HepG2 (cell line): Measurements from ENCODE around the gene TUBA4B. TPM values are rescaled to one million over a fixed set of nuclear protein-coding genes. Genes with fewer than 3 reads are reported as not detected.
A peak's percentile ranks its signal among the peaks of the same experiment; 100 is the strongest.

Experiments used
- ARID4A ChIP-seq: sonication (generic); formaldehyde crosslinking; IDR thresholded peaks from 2 replicates; pipeline ENCODE4 v1.5.0; 2020; ENCODE audit warnings: mild to moderate bottlenecking, missing genetic modification reagents, borderline replicate concordance
- HMGXB4 ChIP-seq, 2 experiments: sonication (generic) in 1 of 2; formaldehyde crosslinking in 1 of 2; IDR thresholded peaks; 2 replicates each; pipeline versions ENCODE4 v1.4.0 to v1.6.1; 2018 to 2020; ENCODE audit warnings: missing genetic modification reagents in 2 of 2, borderline replicate concordance in 1 of 2, low read depth in 1 of 2, mild to moderate bottlenecking in 1 of 2, missing biosample characterization in 1 of 2
- HNF1B ChIP-seq: sonication (generic); formaldehyde crosslinking; IDR thresholded peaks from 2 replicates; pipeline ENCODE4 v1.5.1; 2020; ENCODE audit warnings: mild to moderate bottlenecking, moderate library complexity, missing genetic modification reagents
- HOXA9 ChIP-seq: sonication (generic); formaldehyde crosslinking; IDR thresholded peaks from 2 replicates; pipeline ENCODE4 v1.8.1; 2022; ENCODE audit warnings: missing genetic modification reagents, mild to moderate bottlenecking, moderate library complexity, borderline replicate concordance
- JUNB ChIP-seq: sonication (generic); formaldehyde crosslinking; IDR thresholded peaks from 2 replicates; pipeline ENCODE4 v1.8.0; 2022; ENCODE audit warnings: missing genetic modification reagents, mild to moderate bottlenecking, borderline replicate concordance
- KDM2A ChIP-seq: sonication (generic); formaldehyde crosslinking; IDR thresholded peaks from 2 replicates; pipeline ENCODE4 v1.4.0; 2020; ENCODE audit warnings: low read depth, missing genetic modification reagents, borderline replicate concordance
- KLF9 ChIP-seq: IDR thresholded peaks from 2 replicates; pipeline ENCODE4 v1.6.1; 2016; ENCODE audit warnings: low read depth
- MED13 ChIP-seq: sonication (generic); formaldehyde crosslinking; IDR thresholded peaks from 2 replicates; pipeline ENCODE4 v1.5.0; 2020; ENCODE audit warnings: missing genetic modification reagents
- MYPOP ChIP-seq: sonication (generic); formaldehyde crosslinking; IDR thresholded peaks from 2 replicates; pipeline ENCODE4 v1.8.1; 2023; ENCODE audit warnings: mild to moderate bottlenecking, moderate library complexity, missing genetic modification reagents
- NFIB ChIP-seq: sonication (generic); formaldehyde crosslinking; IDR thresholded peaks from 2 replicates; pipeline ENCODE4 v1.9.0; 2021; ENCODE audit warnings: missing genetic modification reagents, mild to moderate bottlenecking, borderline replicate concordance
- REXO4 ChIP-seq: sonication (generic); formaldehyde crosslinking; IDR thresholded peaks from 2 replicates; pipeline ENCODE4 v1.8.0; 2022; ENCODE audit warnings: missing genetic modification reagents, mild to moderate bottlenecking, borderline replicate concordance
- SYNCRIP ChIP-seq: fragments of 200-400 bp; formaldehyde crosslinking; IDR thresholded peaks from 2 replicates; pipeline ENCODE4 v1.6.1; 2018; ENCODE audit warnings: mild to moderate bottlenecking, low read depth, low read length; ENCODE audit not compliant: insufficient read depth
- TBX2 ChIP-seq: sonication (generic); formaldehyde crosslinking; IDR thresholded peaks from 2 replicates; pipeline ENCODE4 v1.5.0; 2020; ENCODE audit warnings: missing genetic modification reagents, mild to moderate bottlenecking, borderline replicate concordance
- TOE1 ChIP-seq: sonication (generic); formaldehyde crosslinking; IDR thresholded peaks from 2 replicates; pipeline ENCODE4 v1.4.0; 2020; ENCODE audit warnings: mild to moderate bottlenecking, missing genetic modification reagents
- ZBTB2 ChIP-seq: sonication (generic); formaldehyde crosslinking; IDR thresholded peaks from 2 replicates; pipeline ENCODE4 v1.8.0; 2022; ENCODE audit warnings: low read depth, missing genetic modification reagents
- ZFP36L1 ChIP-seq: sonication (generic); formaldehyde crosslinking; IDR thresholded peaks from 2 replicates; pipeline ENCODE4 v1.8.0; 2022; ENCODE audit warnings: mild to moderate bottlenecking, missing genetic modification reagents, moderate library complexity
- ZNF101 ChIP-seq: sonication (generic); formaldehyde crosslinking; IDR thresholded peaks from 2 replicates; pipeline ENCODE4 v1.4.0; 2020; ENCODE audit warnings: mild to moderate bottlenecking, low read depth, missing genetic modification reagents, borderline replicate concordance
- polyA plus RNA-seq, 8 experiments: library from polyadenylated mRNA; depleted of rRNA in 3 of 8; stranded (reverse) in 7 of 8; unstranded in 1 of 8; fragments of >200 nt; fragmentation: Illumina TruSeq in 4 of 8; extraction: Trizol in 4 of 8; gene quantifications; 2 replicates each; pipeline versions ENCODE4 v1.2.1 to v1.2.3, GENCODE V29; 2011 to 2016; ENCODE audit warnings: low read depth in 4 of 8, missing spikeins in 1 of 8, mixed read lengths in 1 of 8; ENCODE audit not compliant: insufficient read depth in 1 of 8
- total RNA-seq, 5 experiments: library from RNA; depleted of rRNA; stranded (reverse); fragments of >200 nt; fragmentation: Illumina TruSeq; extraction: Trizol; gene quantifications; 2 replicates each; pipeline ENCODE4 v1.2.3, GENCODE V29; 2016; ENCODE audit warnings: low read depth in 1 of 5

The TUBA4B gene
- total and polyA plus RNA-seq, 2 of the 13 experiments (the other 11 are each of a cell fraction or from before 2014, with no cell fraction given): 0.18 to 0.22 TPM

GRCh38 chr2:219279151-219279915, 26.3 kb downstream of the TUBA4B start, which contains the start of gene DNAJB2 (continued):
- TF ChIP-seq ZNF101 (no peak), HMGXB4 (CRISPR knock-in tag; IDR thresholded peaks at IDR 0.05; ENCODE audit: borderline replicate concordance in 1 of 2, low read depth in 1 of 2) (peak; percentile 63 to 73; a peak in 2 of 4 replicates), MED13 (no peak), JUNB (no peak), KDM2A (CRISPR knock-in tag) (peak; percentile 84; the same call in 1 of the 2 replicates), SYNCRIP (no peak), HOXA9 (no peak), TBX2 (CRISPR knock-in tag) (peak; percentile 80; the same call in 1 of the 2 replicates), ZBTB2 (CRISPR knock-in tag) (peak; percentile 84), HNF1B (CRISPR knock-in tag) (peak; percentile 69), ZFP36L1 (no peak; the same call in 1 of the 2 replicates), KLF9 (peak; percentile 56; the same call in 1 of the 2 replicates), TOE1 (0 out of 2 replicates have a peak, but pooled peaks have one; percentile 58), ARID4A (peak; percentile 91; the same call in 1 of the 2 replicates), MYPOP (CRISPR knock-in tag) (peak; percentile 85; the same call in 1 of the 2 replicates), REXO4 (CRISPR knock-in tag) (no peak), NFIB (CRISPR knock-in tag) (no peak)
